ENCODE measurements around the gene FAM20C. TPM values are rescaled to one million over a fixed set of nuclear protein-coding genes. Genes with fewer than 3 reads are reported as not detected.

FAM20C gene
- total RNA-seq, 1 donor from 2014 or later = 22.1 TPM

- TF ChIP-seq POLR2A (IDR thresholded peaks at IDR 0.05) = no peak
- no peak for TF ChIP-seq POLR2AphosphoS5 (IDR thresholded peaks at IDR 0.05; ENCODE audit: insufficient read depth in 1 of 2, low read depth in 1 of 2)
- no peak for TF ChIP-seq CTCF (IDR thresholded peaks at IDR 0.05)
- H3K36me3 ChIP-seq = no peaks in the 10 kb centered on the region
- no peak for DNase-seq (ENCODE audit: extremely low spot score in 2 of 2)
Measured at GRCh38 chr7:299628-300027, 107.3 kb downstream of the FAM20C start.

GRCh38 chr7:300048-300447, 107.7 kb downstream of the FAM20C start:
- TF ChIP-seq CTCF (IDR thresholded peaks at IDR 0.05) (no peak), POLR2A (IDR thresholded peaks at IDR 0.05) (no peak), POLR2AphosphoS5 (IDR thresholded peaks at IDR 0.05; ENCODE audit: insufficient read depth in 1 of 2, low read depth in 1 of 2) (no peak)
- no peak overlapping the region for H3K4me3 ChIP-seq
- no peaks in the 10 kb centered on the region for H3K9me3 ChIP-seq
- H3K27me3 ChIP-seq = no peaks in the 10 kb centered on the region
- H3K36me3 ChIP-seq = no peaks in the 10 kb centered on the region
- DNase-seq (ENCODE audit: extremely low spot score in 2 of 2) = no peak
- intact Hi-C loops (cut with DNase I) = no loop called here
- no peaks in the 10 kb centered on the region for H3K4me1 ChIP-seq
- H3K27ac ChIP-seq = no peak overlapping the region

More at GRCh38 chr7:299628-300027, 107.3 kb downstream of the FAM20C start:
- Histone ChIP-seq H3K4me3 (no peak overlapping the region), H3K27me3 (no peaks in the 10 kb centered on the region), H3K27ac (no peak overlapping the region), H3K9me3 (no peaks in the 10 kb centered on the region), H3K4me1 (no peaks in the 10 kb centered on the region)
- intact Hi-C loops (cut with DNase I) = no loop called here

- Histone ChIP-seq H3K27me3 (no peaks in the 10 kb centered on the region), H3K4me1 (no peaks in the 10 kb centered on the region), H3K9me3 (no peaks in the 10 kb centered on the region), H3K27ac (no peak overlapping the region), H3K4me3 (no peak overlapping the region), H3K36me3 (no peaks in the 10 kb centered on the region)
- no peak for TF ChIP-seq POLR2A (IDR thresholded peaks at IDR 0.05)
- no peak for TF ChIP-seq POLR2AphosphoS5 (IDR thresholded peaks at IDR 0.05; ENCODE audit: insufficient read depth in 1 of 2, low read depth in 1 of 2)
- no peak for TF ChIP-seq CTCF (IDR thresholded peaks at IDR 0.05)
- intact Hi-C loops (cut with DNase I) = no loop called here
- DNase-seq (ENCODE audit: extremely low spot score in 2 of 2) = no peak
Measured at GRCh38 chr7:300546-301290, 108.3 kb downstream of the FAM20C start.

- intact Hi-C loops (cut with DNase I) = no loop called here
- Histone ChIP-seq H3K27me3 (no peaks in the 10 kb centered on the region), H3K9me3 (no peaks in the 10 kb centered on the region), H3K4me3 (no peak overlapping the region), H3K27ac (no peak overlapping the region), H3K36me3 (no peaks in the 10 kb centered on the region), H3K4me1 (no peaks in the 10 kb centered on the region)
- DNase-seq (ENCODE audit: extremely low spot score in 2 of 2) = no peak
- no peak for TF ChIP-seq POLR2AphosphoS5 (IDR thresholded peaks at IDR 0.05; ENCODE audit: insufficient read depth in 1 of 2, low read depth in 1 of 2)
- no peak for TF ChIP-seq CTCF (IDR thresholded peaks at IDR 0.05)
- no peak for TF ChIP-seq POLR2A (IDR thresholded peaks at IDR 0.05)
Measured at GRCh38 chr7:301291-302053, 109.1 kb downstream of the FAM20C start.
